HEK293 (cell line): ENCODE results near the gene HTT.
A peak's percentile ranks its signal among the peaks of the same experiment; 100 is the strongest.

Source experiments
- CTCF ChIA-PET: fragments of 350-600 bp; formaldehyde crosslinking; extraction: SDS; loops from one replicate; lab custom pipeline; 2021; ENCODE audit warnings: antibody characterized with exemption; lab: Yijun Ruan, JAX
- POLR2A ChIA-PET: fragments of 300-600 bp; formaldehyde crosslinking; extraction: SDS; loops from one replicate; lab custom pipeline; 2020; ENCODE audit warnings: antibody characterized with exemption, inconsistent platforms; lab: Yijun Ruan, JAX
- H3K27ac ChIP-seq: fragments of 200-500 bp; sonication (Bioruptor generic); 2 replicates; pipeline ENCODE4 v1.5.1; 2014; ENCODE audit warnings: low read depth, low read length, control low read depth, inconsistent platforms; ENCODE audit errors: extremely low read depth
- H3K36me3 ChIP-seq, 2 experiments: fragments of 200-500 bp in 1 of 2; sonication (Bioruptor generic) in 1 of 2; 1 replicate in 1 of 2; 2 replicates in 1 of 2; pipeline ENCODE4 v1.5.1; 2014 to 2017; ENCODE audit warnings: inconsistent platforms in 2 of 2, low read length in 2 of 2; ENCODE audit not compliant: control insufficient read depth in 2 of 2, insufficient read depth in 1 of 2
- H3K4me1 ChIP-seq: fragments of 200-500 bp; sonication (Bioruptor generic); 2 replicates; pipeline ENCODE4 v1.5.1; 2014; ENCODE audit warnings: mild to moderate bottlenecking, low read length, inconsistent platforms; ENCODE audit not compliant: control insufficient read depth, insufficient read depth
- H3K4me3 ChIP-seq: 2 replicates; pipeline ENCODE4 v1.5.1; 2011; ENCODE audit warnings: low read depth, mild to moderate bottlenecking, control low read depth, low read length, moderate library complexity
- H3K9me3 ChIP-seq: fragments of 200-500 bp; sonication (Bioruptor generic); 2 replicates; pipeline ENCODE4 v1.5.1; 2014; ENCODE audit warnings: low read depth, low read length, inconsistent platforms; ENCODE audit not compliant: control insufficient read depth, insufficient read depth
- BCL11A ChIP-seq: fragments of 450-650 bp; formaldehyde crosslinking; IDR thresholded peaks from 2 replicates; pipeline ENCODE4 v1.5.1; 2016; ENCODE audit warnings: low read depth, missing biosample characterization, missing genetic modification characterization
- FEZF1 ChIP-seq: fragments of 450-650 bp; formaldehyde crosslinking; IDR thresholded peaks from 2 replicates; pipeline ENCODE4 v1.5.1; 2016; ENCODE audit warnings: missing biosample characterization, missing genetic modification characterization
- KLF1 ChIP-seq: fragments of 450-650 bp; formaldehyde crosslinking; IDR thresholded peaks from 2 replicates; pipeline ENCODE4 v1.5.1; 2016; ENCODE audit warnings: missing biosample characterization, missing genetic modification characterization
- KLF7 ChIP-seq: fragments of 450-650 bp; formaldehyde crosslinking; IDR thresholded peaks from 2 replicates; pipeline ENCODE4 v1.5.1; 2016; ENCODE audit warnings: missing biosample characterization, missing genetic modification characterization, borderline replicate concordance
- KLF8 ChIP-seq: fragments of 450-650 bp; formaldehyde crosslinking; IDR thresholded peaks from 2 replicates; pipeline ENCODE4 v1.5.1; 2016; ENCODE audit warnings: missing biosample characterization, missing genetic modification characterization
- PATZ1 ChIP-seq: fragments of 450-650 bp; formaldehyde crosslinking; IDR thresholded peaks from 2 replicates; pipeline ENCODE4 v1.5.1; 2016; ENCODE audit warnings: missing biosample characterization, missing genetic modification characterization
- YY1 ChIP-seq: fragments of 450-650 bp; formaldehyde crosslinking; IDR thresholded peaks from 2 replicates; pipeline ENCODE4 v1.5.1; 2018; ENCODE audit warnings: missing biosample characterization, missing genetic modification characterization
- ZBTB10 ChIP-seq: fragments of 450-650 bp; formaldehyde crosslinking; IDR thresholded peaks from 2 replicates; pipeline ENCODE4 v1.5.1; 2016; ENCODE audit warnings: missing biosample characterization, missing genetic modification characterization
- ZBTB26 ChIP-seq: fragments of 450-650 bp; formaldehyde crosslinking; optimal IDR thresholded peaks from 2 replicates; pipeline ENCODE3; 2016; ENCODE audit warnings: missing biosample characterization, mild to moderate bottlenecking, missing genetic modification characterization
- ZBTB49 ChIP-seq: fragments of 450-650 bp; formaldehyde crosslinking; IDR thresholded peaks from 2 replicates; pipeline ENCODE4 v1.5.1; 2016; ENCODE audit warnings: missing biosample characterization, missing genetic modification characterization, low read depth
- ZEB2 ChIP-seq: fragments of 450-650 bp; formaldehyde crosslinking; IDR thresholded peaks from 2 replicates; pipeline ENCODE4 v1.5.1; 2016; ENCODE audit warnings: missing biosample characterization, missing genetic modification characterization
- ZIC2 ChIP-seq: fragments of 450-650 bp; formaldehyde crosslinking; IDR thresholded peaks from 2 replicates; pipeline ENCODE4 v1.5.1; 2016; ENCODE audit warnings: missing biosample characterization, missing genetic modification characterization
- ZNF114 ChIP-seq: fragments of 450-650 bp; formaldehyde crosslinking; IDR thresholded peaks from 2 replicates; pipeline ENCODE4 v1.5.0; 2017; ENCODE audit warnings: missing biosample characterization, missing genetic modification characterization
- ZNF169 ChIP-seq: fragments of 450-650 bp; formaldehyde crosslinking; IDR thresholded peaks from 2 replicates; pipeline ENCODE4 v1.5.1; 2016; ENCODE audit warnings: missing biosample characterization, missing genetic modification characterization
- ZNF248 ChIP-seq: fragments of 450-650 bp; formaldehyde crosslinking; IDR thresholded peaks from 2 replicates; pipeline ENCODE4 v1.5.1; 2017; ENCODE audit warnings: missing biosample characterization, missing genetic modification characterization
- ZNF302 ChIP-seq: fragments of 450-650 bp; formaldehyde crosslinking; IDR thresholded peaks from 2 replicates; pipeline ENCODE4 v1.5.1; 2016; ENCODE audit warnings: missing biosample characterization, missing genetic modification characterization, low read depth
- ZNF366 ChIP-seq: fragments of 450-650 bp; formaldehyde crosslinking; conservative IDR thresholded peaks from 2 replicates; pipeline ENCODE4 v1.5.1; 2016; ENCODE audit warnings: missing biosample characterization, missing genetic modification characterization
- ZNF391 ChIP-seq: fragments of 450-650 bp; formaldehyde crosslinking; IDR thresholded peaks from 2 replicates; pipeline ENCODE4 v1.5.1; 2016; ENCODE audit warnings: low read depth, missing biosample characterization, missing genetic modification characterization, borderline replicate concordance
- ZNF48 ChIP-seq: fragments of 450-650 bp; formaldehyde crosslinking; IDR thresholded peaks from 2 replicates; pipeline ENCODE4 v1.5.1; 2016; ENCODE audit warnings: missing biosample characterization, missing genetic modification characterization
- ZNF501 ChIP-seq: fragments of 450-650 bp; formaldehyde crosslinking; IDR thresholded peaks from 2 replicates; pipeline ENCODE4 v1.5.1; 2016; ENCODE audit warnings: missing biosample characterization, missing genetic modification characterization
- ZNF521 ChIP-seq: fragments of 450-650 bp; formaldehyde crosslinking; IDR thresholded peaks from 2 replicates; pipeline ENCODE4 v1.5.1; 2017; ENCODE audit warnings: missing biosample characterization, mild to moderate bottlenecking, missing genetic modification characterization
- ZNF561 ChIP-seq: fragments of 450-650 bp; IDR thresholded peaks from 2 replicates; pipeline ENCODE4 v1.5.1; 2018; ENCODE audit warnings: missing biosample characterization, missing genetic modification characterization, borderline replicate concordance
- ZNF658 ChIP-seq: fragments of 450-650 bp; formaldehyde crosslinking; IDR thresholded peaks from 2 replicates; pipeline ENCODE4; 2016; ENCODE audit warnings: missing biosample characterization, missing genetic modification characterization
- ZNF747 ChIP-seq: fragments of 450-650 bp; formaldehyde crosslinking; IDR thresholded peaks from 2 replicates; pipeline ENCODE4 v1.5.1; 2016; ENCODE audit warnings: missing biosample characterization, missing genetic modification characterization
- ZNF768 ChIP-seq: fragments of 450-650 bp; formaldehyde crosslinking; IDR thresholded peaks from 2 replicates; pipeline ENCODE4 v1.5.1; 2018; ENCODE audit warnings: missing biosample characterization, mild to moderate bottlenecking, missing genetic modification characterization
- ZNF792 ChIP-seq: fragments of 450-650 bp; formaldehyde crosslinking; IDR thresholded peaks from 2 replicates; pipeline ENCODE4 v1.5.1; 2016; ENCODE audit warnings: missing biosample characterization, missing genetic modification characterization
- ZSCAN30 ChIP-seq: fragments of 450-650 bp; IDR thresholded peaks from 2 replicates; pipeline ENCODE4 v1.5.1; 2018; ENCODE audit warnings: missing biosample characterization, mild to moderate bottlenecking, missing genetic modification characterization, moderate library complexity

The HTT gene

GRCh38 chr4:3291411-3291968 is 217.0 kb downstream of the HTT start:
- peak overlapping the region; percentile 63; the same call in 1 of the 2 replicates for H3K27ac ChIP-seq
- no peaks in the 10 kb centered on the region for H3K4me1 ChIP-seq
- peak overlapping the region; percentile 68 for H3K4me3 ChIP-seq
- ChIA-PET POLR2A (interaction anchor here (1.0 kb wide), 1 partner anchor 13 kb away, joined by 3 read pairs; no protein-coding TSS in a partner anchor), CTCF (interaction anchor here (0.6 to 0.8 kb wide), 2 partner anchors 162 to 1382 kb away, joined by 3 to 4 read pairs; no protein-coding TSS in a partner anchor)
- H3K36me3 ChIP-seq = no peaks in the 10 kb centered on the region
- H3K9me3 ChIP-seq = no peaks in the 10 kb centered on the region
- TF ChIP-seq ZNF248 (tag by site-specific recombination) = no peak
- TF ChIP-seq ZBTB10 (tag by site-specific recombination) = no peak
- TF ChIP-seq ZNF521 (tag by site-specific recombination) = no peak
- peak; percentile 96 for TF ChIP-seq ZIC2 (tag by site-specific recombination)
- TF ChIP-seq YY1 = no peak
- 0 out of 2 replicates have a peak, but pooled peaks have one; percentile 11 for TF ChIP-seq ZEB2 (tag by site-specific recombination)
- no peak for TF ChIP-seq FEZF1
- no peak for TF ChIP-seq BCL11A (tag by site-specific recombination)
- TF ChIP-seq ZNF48 (tag by site-specific recombination) = no peak
- no peak for TF ChIP-seq ZNF561 (tag by site-specific recombination)
- TF ChIP-seq ZBTB49 (tag by site-specific recombination) = no peak
- no peak for TF ChIP-seq ZNF792 (tag by site-specific recombination)
- no peak for TF ChIP-seq ZNF169 (tag by site-specific recombination)
- no peak for TF ChIP-seq ZNF302 (tag by site-specific recombination)
- TF ChIP-seq KLF1 = 0 out of 2 replicates have a peak, but pooled peaks have one; percentile 65
- TF ChIP-seq ZNF114 (tag by site-specific recombination) = no peak
- TF ChIP-seq ZNF747 (tag by site-specific recombination) = no peak
- TF ChIP-seq, all 188 proteins: peak for 3

GRCh38 chr4:3291969-3292570 is 217.6 kb downstream of the HTT start:
- no peaks in the 10 kb centered on the region for H3K36me3 ChIP-seq
- no peaks in the 10 kb centered on the region for H3K9me3 ChIP-seq
- no peaks in the 10 kb centered on the region for H3K4me1 ChIP-seq
- H3K4me3 ChIP-seq = peak overlapping the region; percentile 68
- POLR2A ChIA-PET = interaction anchor here (1.0 kb wide), 1 partner anchor 12 kb away, joined by 3 read pairs; no protein-coding TSS in a partner anchor
- CTCF ChIA-PET = interaction anchor here (0.8 kb wide), 1 partner anchor 163 kb away, joined by 3 read pairs; no protein-coding TSS in a partner anchor
- H3K27ac ChIP-seq = peak overlapping the region; percentile 63; the same call in 1 of the 2 replicates
- no peak for TF ChIP-seq ZBTB26
- peak; percentile 79; the same call in 1 of the 2 replicates for TF ChIP-seq KLF7 (tag by site-specific recombination)
- TF ChIP-seq ZNF768 (tag by site-specific recombination) = 0 out of 2 replicates have a peak, but pooled peaks have one; percentile 9
- TF ChIP-seq ZNF501 (tag by site-specific recombination) = no peak
- TF ChIP-seq PATZ1 (tag by site-specific recombination) = peak; percentile 37
- TF ChIP-seq ZNF391 = no peak
- peak; percentile 63; the same call in 1 of the 2 replicates for TF ChIP-seq ZNF366 (tag by site-specific recombination)
- no peak for TF ChIP-seq ZNF658 (tag by site-specific recombination)
- no peak for TF ChIP-seq BCL11A (tag by site-specific recombination)
- peak; percentile 55; the same call in 1 of the 2 replicates for TF ChIP-seq KLF8 (tag by site-specific recombination)
- TF ChIP-seq ZSCAN30 (tag by site-specific recombination) = 0 out of 2 replicates have a peak, but pooled peaks have one; percentile 12
